RWPE1 (cell line): ENCODE data around the gene TRIM71.

Experiments
- CTCF ChIA-PET: fragments of 350-600 bp; sonication (Branson Sonifier 250); formaldehyde crosslinking; extraction: SDS; loops from one replicate; lab custom pipeline; 2021; lab: Yijun Ruan, JAX
- POLR2A ChIA-PET: fragments of 400-600 bp; formaldehyde crosslinking; extraction: SDS; loops from one replicate; lab custom pipeline; 2020; ENCODE audit warnings: antibody characterized with exemption; ENCODE audit not compliant: low non-redundant PET; lab: Yijun Ruan, JAX
- DNase-seq: peaks from one replicate; pipeline ENCODE4 v3.0.0; 2012; ENCODE audit warnings: low spot score
- H3K27ac ChIP-seq: fragments of 450-650 bp; 2 replicates; pipeline ENCODE4 v1.5.1; 2017
- CTCF ChIP-seq: fragments of 450-650 bp; conservative IDR thresholded peaks from 2 replicates; pipeline ENCODE4 v1.5.1; 2017; ENCODE audit warnings: low read depth, mild to moderate bottlenecking

Gene TRIM71

GRCh38 chr3:32868719-32869512 is 51.1 kb downstream of the TRIM71 start:
- TF ChIP-seq CTCF = no peak
- DNase-seq = no peak
- ChIA-PET POLR2A (no interaction called here), CTCF (interaction anchor here (0.7 kb wide), 1 partner anchor 1646 kb away, joined by 3 read pairs; no protein-coding TSS in a partner anchor)
- no peak overlapping the region for H3K27ac ChIP-seq

- TF ChIP-seq CTCF = no peak
- ChIA-PET POLR2A (no interaction called here), CTCF (no interaction called here)
- no peak for DNase-seq
- no peak overlapping the region for H3K27ac ChIP-seq
These were observed 51.8 kb downstream of the TRIM71 start for GRCh38 chr3:32869513-32870047.

GRCh38 chr3:32870373-32871095 is 52.7 kb downstream of the TRIM71 start:
- no peak for DNase-seq
- no peak for TF ChIP-seq CTCF
- ChIA-PET POLR2A (no interaction called here), CTCF (no interaction called here)
- no peak overlapping the region for H3K27ac ChIP-seq

GRCh38 chr3:32871273-32871672 is 53.5 kb downstream of the TRIM71 start:
- ChIA-PET POLR2A (no interaction called here), CTCF (no interaction called here)
- DNase-seq = no peak
- no peak overlapping the region for H3K27ac ChIP-seq
- TF ChIP-seq CTCF = no peak

GRCh38 chr3:32872487-32873382 is 54.9 kb downstream of the TRIM71 start:
- CTCF ChIA-PET = no interaction called here
- TF ChIP-seq CTCF = no peak
- DNase-seq = no peak
- POLR2A ChIA-PET = no interaction called here
- peak overlapping the region; percentile 69 for H3K27ac ChIP-seq
